Naive thymus-derived CD8-positive, alpha-beta T cell (primary cell): ENCODE measurements around the gene PFAS. TPM values are rescaled to one million over a fixed set of nuclear protein-coding genes. Genes with fewer than 3 reads are reported as not detected.
A peak's percentile ranks its signal among the peaks of the same experiment; 100 is the strongest.

Experiments used
- ATAC-seq, 2 donors: fragments of 150-1000 bp; cut with Tn5 transposase in 1 of 2; sonication (Bioruptor Pico), chemical (Tn5 transposase) in 1 of 2; 1 replicate in 1 of 2; 2 replicates in 1 of 2; pipeline ENCODE4 v1.10.0; 2021; ENCODE audit warnings: mild to moderate bottlenecking in 2 of 2, moderate library complexity in 2 of 2
- POLR2A ChIA-PET: fragments of 350-600 bp; sonication (Branson Sonifier 250); formaldehyde crosslinking; loops from one replicate; lab custom pipeline; 2021; ENCODE audit warnings: antibody characterized with exemption; lab: Charles Lee
- DNase-seq, 10 donors: peaks; one replicate each; pipeline versions ENCODE4 v3.0.0 to v3.0.0-alpha.2; 2020 to 2022
- H3K27ac Mint-ChIP-seq, 10 donors: one replicate each; pipeline ENCODE4 v1.8.0; 2020 to 2022; ENCODE audit warnings: mild to moderate bottlenecking in 10 of 10, mixed read lengths in 10 of 10, moderate library complexity in 4 of 10, inconsistent platforms in 1 of 10
- H3K27me3 Mint-ChIP-seq, 5 donors: one replicate each; pipeline ENCODE4 v1.8.0; 2021 to 2022; ENCODE audit warnings: mixed read lengths in 5 of 5
- H3K36me3 Mint-ChIP-seq, 3 donors: one replicate each; pipeline ENCODE4 v1.8.0; 2020 to 2022; ENCODE audit warnings: mixed read lengths in 3 of 3, mild to moderate bottlenecking in 2 of 3, inconsistent platforms in 1 of 3
- H3K4me1 Mint-ChIP-seq, 4 donors: one replicate each; pipeline ENCODE4 v1.8.0; 2021 to 2022; ENCODE audit warnings: mixed read lengths in 4 of 4
- H3K4me3 Mint-ChIP-seq, 10 donors: one replicate each; pipeline ENCODE4 v1.8.0; 2020 to 2022; ENCODE audit warnings: mild to moderate bottlenecking in 10 of 10, mixed read lengths in 10 of 10, moderate library complexity in 6 of 10, inconsistent platforms in 1 of 10
- H3K9me3 Mint-ChIP-seq, 9 donors: one replicate each; pipeline ENCODE4 v1.8.0; 2020 to 2022; ENCODE audit warnings: mixed read lengths in 9 of 9, mild to moderate bottlenecking in 3 of 9, inconsistent platforms in 1 of 9, moderate library complexity in 1 of 9
- polyA plus RNA-seq, 3 donors: library from polyadenylated mRNA; unstranded; fragments of 300-500 nt; fragmentation: Illumina TruSeq; gene quantifications; one replicate each; pipeline ENCODE4 v1.2.3, GENCODE V29; 2021
- total RNA-seq, 8 experiments: library from RNA in 2 of 8; stranded (reverse) in 2 of 8; gene quantifications; one replicate each; pipeline ENCODE4 v1.2.3 and lab custom pipeline; 2021 to 2026

PFAS gene
- total and polyA plus RNA-seq, 5 experiments from 2014 or later: 10.1 to 44.0 (median 20.9) TPM

DNA sequence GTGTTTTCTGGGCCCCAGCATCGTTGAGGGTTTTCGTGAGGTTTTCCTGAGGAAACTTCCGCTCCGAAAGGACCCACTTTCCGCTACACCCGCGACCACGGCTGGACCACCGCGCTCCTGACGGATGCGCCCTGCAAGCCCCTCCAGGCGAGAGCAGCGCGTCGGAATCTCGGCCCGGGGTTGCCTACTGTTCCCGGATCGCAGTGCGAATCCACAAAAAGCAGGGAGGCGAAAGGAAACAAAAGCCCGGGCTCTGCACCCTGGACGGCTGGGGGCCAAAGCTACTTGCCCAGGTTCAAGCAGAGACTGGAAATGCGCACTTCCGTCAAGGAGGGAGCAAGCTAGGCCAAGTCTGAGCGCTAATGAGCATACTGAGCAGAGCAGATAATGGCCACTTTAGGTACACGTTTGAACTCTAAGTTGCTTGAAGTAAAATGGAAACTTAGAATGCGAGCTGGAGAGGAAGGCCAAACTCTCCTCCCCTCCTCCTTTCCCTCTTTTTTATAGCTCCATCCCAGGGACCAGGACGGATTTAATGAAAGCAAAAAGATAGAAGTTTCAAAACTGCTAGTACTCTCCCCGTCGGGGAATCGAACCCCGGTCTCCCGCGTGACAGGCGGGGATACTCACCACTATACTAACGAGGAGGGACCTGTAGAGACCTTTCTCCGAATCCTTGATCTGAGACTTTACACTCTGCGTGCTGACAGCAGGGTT is 27.3 kb upstream of the PFAS start:
- Mint-ChIP-seq H3K4me3 (peak overlapping the region; percentile 91 to 99 (median 96)), H3K36me3 (peaks cover 0 to 22% (median 17%) of the 10 kb centered on the region in 3 donors), H3K27me3 (peaks cover 0 to 19% (median 0%) of the 10 kb centered on the region in 5 donors), H3K27ac (peak overlapping the region; percentile 93 to 100 (median 98)), H3K4me1 (peaks cover 36 to 63% (median 58%) of the 10 kb centered on the region in 4 donors), H3K9me3 (peaks cover 0 to 17% (median 0%) of the 10 kb centered on the region in 9 donors)
- peak; percentile 62 to 64 for ATAC-seq
- DNase-seq: peak; percentile 78 to 100 (median 94)
- POLR2A ChIA-PET: interaction anchor here (0.7 to 15.7 kb wide), 27 partner anchors 10 to 535 kb away, joined by 3 to 437 read pairs (median 12); partner anchors contain the start of genes ALOXE3, AURKB, BORCS6 and CTC1

DNA sequence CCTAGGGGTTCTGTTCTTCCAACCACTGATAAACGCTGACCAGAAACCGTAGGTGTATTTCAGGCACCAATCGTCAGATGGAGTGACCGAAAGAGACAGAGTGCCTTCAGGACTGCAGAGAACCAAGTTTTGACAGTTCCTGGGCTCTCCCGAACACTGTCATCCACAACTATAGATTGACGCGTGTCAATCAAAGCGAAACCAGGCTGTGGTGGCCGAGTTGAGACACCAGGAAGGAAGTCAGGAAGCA is 26.8 kb upstream of the PFAS start:
- POLR2A ChIA-PET: interaction anchor here (0.6 to 15.7 kb wide), 24 partner anchors 9 to 536 kb away, joined by 3 to 437 read pairs (median 22); partner anchors contain the start of genes ALOXE3, AURKB, BORCS6 and CTC1
- peaks cover 0 to 19% (median 0%) of the 10 kb centered on the region in 5 donors for H3K27me3 Mint-ChIP-seq
- H3K4me3 Mint-ChIP-seq: peak overlapping the region; percentile 91 to 99 (median 96)
- DNase-seq (peak in 3 of 10 donors; percentile 76 to 89 (median 78)), ATAC-seq (peak; percentile 40 to 44)
- H3K27ac Mint-ChIP-seq: peak overlapping the region; percentile 93 to 100 (median 98)
- peaks cover 0 to 27% (median 17%) of the 10 kb centered on the region in 3 donors for H3K36me3 Mint-ChIP-seq
- H3K9me3 Mint-ChIP-seq: peaks cover 0 to 17% (median 0%) of the 10 kb centered on the region in 9 donors
- H3K4me1 Mint-ChIP-seq: peaks cover 41 to 68% (median 62%) of the 10 kb centered on the region in 4 donors

DNA sequence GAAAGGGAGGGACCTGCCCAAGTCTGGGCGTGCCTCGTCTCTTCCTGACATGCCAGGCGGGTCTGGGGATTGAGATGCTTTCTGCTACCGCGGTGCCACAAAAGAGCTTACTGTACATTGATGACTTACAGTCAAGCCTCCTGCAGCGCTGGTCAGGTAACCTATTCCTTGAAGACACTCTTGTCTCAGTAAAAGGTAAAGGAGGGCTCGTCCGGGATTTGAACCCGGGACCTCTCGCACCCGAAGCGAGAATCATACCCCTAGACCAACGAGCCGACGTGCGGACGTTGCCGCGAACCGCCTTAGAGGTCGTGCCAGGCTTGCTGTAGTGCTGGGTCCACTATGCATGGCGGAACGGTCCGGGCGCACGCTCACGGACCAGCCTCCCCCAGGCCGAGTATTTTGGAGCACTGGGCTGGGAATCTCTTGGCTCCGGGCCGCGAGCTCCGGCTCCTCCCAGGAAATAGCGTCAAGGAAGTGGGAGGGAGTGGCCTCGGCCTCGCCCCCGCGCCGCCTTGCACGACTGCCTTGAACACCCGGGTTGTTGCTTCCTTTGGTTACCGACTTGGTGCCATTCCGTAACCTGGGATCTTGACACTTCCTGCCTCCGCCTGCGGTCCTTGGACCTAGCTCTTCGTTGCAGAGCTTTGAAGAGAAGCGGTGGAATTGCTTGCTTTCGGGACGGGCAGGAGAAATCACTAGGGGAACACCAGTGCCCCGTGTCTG is 26.3 kb upstream of the PFAS start:
- Mint-ChIP-seq H3K4me3 (peak overlapping the region; percentile 91 to 99 (median 96)), H3K9me3 (peaks cover 0 to 17% (median 0%) of the 10 kb centered on the region in 9 donors), H3K4me1 (peaks cover 43 to 72% (median 66%) of the 10 kb centered on the region in 4 donors), H3K36me3 (peaks cover 0 to 32% (median 22%) of the 10 kb centered on the region in 3 donors), H3K27me3 (peaks cover 0 to 19% (median 0%) of the 10 kb centered on the region in 5 donors), H3K27ac (peak overlapping the region; percentile 93 to 100 (median 98))
- POLR2A ChIA-PET: interaction anchor here (0.6 to 15.7 kb wide), 20 partner anchors 13 to 537 kb away, joined by 3 to 437 read pairs (median 30); partner anchors contain the start of genes ALOXE3, AURKB, BORCS6 and CTC1
- ATAC-seq (peak; percentile 45 to 47), DNase-seq (peak; percentile 80 to 96 (median 90))

DNA sequence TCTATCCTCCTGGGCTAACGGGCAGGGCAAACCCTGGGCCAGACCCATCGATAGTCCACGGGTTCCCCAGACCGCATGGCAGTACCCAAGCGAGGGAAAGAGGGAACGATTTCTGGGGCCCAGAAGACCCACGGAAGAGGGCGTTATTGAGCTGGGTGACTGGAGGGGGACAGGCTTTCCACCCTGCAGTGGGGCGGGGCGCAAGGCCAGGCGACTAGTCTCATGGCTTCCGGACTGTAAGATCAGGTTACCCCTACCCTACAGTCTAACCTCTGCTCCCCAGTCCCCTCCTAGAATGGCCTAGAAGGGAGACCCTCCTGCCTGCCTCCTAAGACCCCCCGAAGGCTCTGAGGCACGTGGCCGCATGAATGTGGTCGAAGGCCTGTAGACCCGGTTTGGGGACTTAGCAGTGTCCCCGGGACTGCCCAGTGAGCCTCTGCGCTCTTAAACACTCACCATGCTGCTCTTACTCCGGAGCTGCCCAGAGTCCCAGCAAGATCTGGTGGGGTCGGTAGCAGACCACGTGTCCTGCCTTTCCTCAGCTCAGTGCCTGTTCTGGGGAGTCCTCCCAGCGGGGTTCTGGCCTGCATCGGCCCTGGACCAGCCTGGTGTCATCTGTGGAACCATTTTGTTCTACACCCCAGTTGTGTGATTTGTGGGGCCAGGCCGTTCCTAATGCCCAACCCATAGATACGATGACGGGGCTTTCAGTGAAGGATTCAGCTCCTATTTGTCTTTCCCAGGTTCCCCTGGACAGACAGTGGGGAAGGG is 25.5 kb upstream of the PFAS start:
- peak overlapping the region; percentile 91 to 99 (median 96) for H3K4me3 Mint-ChIP-seq
- DNase-seq (peak in 7 of 10 donors; percentile 27 to 74 (median 38)), ATAC-seq (peak in 1 of 2 donors; percentile 5)
- H3K36me3 Mint-ChIP-seq: peaks cover 0 to 39% (median 26%) of the 10 kb centered on the region in 3 donors
- POLR2A ChIA-PET: interaction anchor here (0.7 to 15.7 kb wide), 21 partner anchors 10 to 153 kb away, joined by 3 to 437 read pairs (median 27); partner anchors contain the start of genes ALOXE3, AURKB, BORCS6 and CTC1
- peak overlapping the region; percentile 93 to 100 (median 98) for H3K27ac Mint-ChIP-seq
- peaks cover 0 to 17% (median 0%) of the 10 kb centered on the region in 9 donors for H3K9me3 Mint-ChIP-seq
- peaks cover 43 to 73% (median 65%) of the 10 kb centered on the region in 4 donors for H3K4me1 Mint-ChIP-seq
- H3K27me3 Mint-ChIP-seq: peaks cover 0 to 19% (median 0%) of the 10 kb centered on the region in 5 donors

DNA sequence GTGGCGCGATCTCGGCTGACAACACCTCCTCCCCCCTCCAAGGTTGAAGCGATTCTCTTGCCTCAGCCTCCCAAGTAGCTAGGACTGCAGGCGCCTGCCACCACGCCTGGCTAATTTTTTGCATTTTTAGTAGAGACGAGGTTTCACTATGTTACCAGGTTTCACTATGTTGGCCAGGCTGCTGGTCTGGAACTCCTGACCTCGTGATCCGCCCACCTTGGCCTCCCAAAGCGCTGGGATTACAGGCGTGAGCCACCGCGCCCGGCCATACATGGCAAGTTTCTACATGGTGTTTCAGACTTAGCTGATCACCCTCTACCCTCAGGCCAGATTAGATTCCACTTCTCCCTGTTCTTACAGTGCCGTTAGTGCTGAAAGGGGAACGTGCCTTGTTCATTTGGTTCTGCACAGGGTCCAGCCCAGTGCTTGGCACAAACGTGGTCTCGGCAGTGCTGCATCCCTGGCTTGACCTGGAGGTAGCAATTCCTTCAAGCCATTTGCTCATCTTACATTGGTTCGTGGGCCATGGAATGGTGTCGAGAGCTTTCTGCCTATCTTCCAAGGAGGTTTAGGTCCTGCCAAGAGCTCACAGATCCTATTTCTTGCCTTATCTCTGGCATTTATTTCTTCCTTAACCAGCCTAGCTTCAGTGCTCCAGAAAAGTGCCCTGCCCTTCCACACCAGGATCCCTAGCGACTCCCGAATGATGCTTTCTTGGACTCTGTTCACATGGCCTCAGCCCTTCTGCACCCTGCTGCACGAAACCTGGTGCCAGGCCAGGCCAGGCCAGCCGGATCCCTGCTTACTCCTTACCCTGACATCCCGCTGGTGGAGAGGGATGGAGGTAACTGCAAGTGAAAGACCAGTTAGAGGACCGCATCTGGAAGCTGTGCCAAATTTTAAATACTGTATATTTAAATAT is 23.9 kb upstream of the PFAS start:
- DNase-seq (peak in 1 of 10 donors; percentile 14), ATAC-seq (no peak)
- H3K36me3 Mint-ChIP-seq: peaks cover 7 to 53% (median 37%) of the 10 kb centered on the region in 3 donors
- POLR2A ChIA-PET: interaction anchor here (0.7 to 15.7 kb wide), 12 partner anchors 11 to 404 kb away, joined by 3 to 437 read pairs (median 48); partner anchors contain the start of genes ALOXE3, AURKB, BORCS6 and CTC1
- peak overlapping the region in 9 of 10 donors; percentile 50 to 99 (median 63) for H3K4me3 Mint-ChIP-seq
- peaks cover 0 to 19% (median 0%) of the 10 kb centered on the region in 5 donors for H3K27me3 Mint-ChIP-seq
- H3K9me3 Mint-ChIP-seq: peaks cover 0 to 17% (median 0%) of the 10 kb centered on the region in 9 donors
- H3K27ac Mint-ChIP-seq: peak overlapping the region; percentile 83 to 100 (median 98)
- H3K4me1 Mint-ChIP-seq: peaks cover 50 to 85% (median 60%) of the 10 kb centered on the region in 4 donors

DNA sequence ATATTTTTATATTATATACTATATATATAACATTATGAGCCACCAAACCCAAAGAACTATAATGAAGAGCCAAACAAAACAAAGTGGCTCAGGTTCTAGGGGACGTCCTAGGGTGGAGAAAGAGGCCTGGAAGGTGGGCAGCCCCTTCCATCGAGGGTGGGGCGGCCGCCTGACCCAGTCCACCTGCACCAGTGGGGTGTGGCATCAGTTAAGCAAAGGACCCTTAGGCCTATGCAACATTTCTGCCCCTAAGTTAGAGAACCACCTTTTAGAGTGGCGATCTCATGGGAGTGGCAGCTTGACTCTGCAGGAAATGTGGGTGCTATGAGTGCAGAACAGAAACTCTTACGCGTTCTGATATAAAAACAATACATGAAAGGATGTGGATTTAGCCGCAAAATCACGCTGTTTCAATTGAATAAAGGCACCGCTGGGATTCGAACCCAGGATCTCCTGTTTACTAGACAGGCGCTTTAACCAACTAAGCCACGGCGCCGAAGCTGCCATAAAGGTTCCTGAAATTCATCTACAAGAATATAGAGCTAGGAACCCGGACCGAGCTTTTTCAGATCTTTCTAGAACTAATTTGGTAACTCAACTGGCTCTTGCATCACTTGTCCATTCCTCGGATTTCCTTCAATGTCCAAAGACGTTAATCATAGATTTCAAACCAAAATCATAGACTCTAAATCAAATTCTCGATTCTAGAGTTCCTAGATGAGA is 23.1 kb upstream of the PFAS start:
- peaks cover 47 to 80% (median 57%) of the 10 kb centered on the region in 4 donors for H3K4me1 Mint-ChIP-seq
- peak overlapping the region; percentile 13 to 82 (median 56) for H3K4me3 Mint-ChIP-seq
- peaks cover 0 to 14% (median 0%) of the 10 kb centered on the region in 9 donors for H3K9me3 Mint-ChIP-seq
- H3K27ac Mint-ChIP-seq: peak overlapping the region; percentile 65 to 96 (median 90)
- ATAC-seq (peak in 1 of 2 donors; percentile 19), DNase-seq (peak in 9 of 10 donors; percentile 30 to 84 (median 81))
- peaks cover 0 to 14% (median 0%) of the 10 kb centered on the region in 5 donors for H3K27me3 Mint-ChIP-seq
- peaks cover 11 to 57% (median 37%) of the 10 kb centered on the region in 3 donors for H3K36me3 Mint-ChIP-seq
- POLR2A ChIA-PET: interaction anchor here (1.0 to 15.7 kb wide), 11 partner anchors 9 to 106 kb away, joined by 3 to 437 read pairs (median 8); partner anchors contain the start of genes AURKB, BORCS6, CTC1 and PER1

DNA sequence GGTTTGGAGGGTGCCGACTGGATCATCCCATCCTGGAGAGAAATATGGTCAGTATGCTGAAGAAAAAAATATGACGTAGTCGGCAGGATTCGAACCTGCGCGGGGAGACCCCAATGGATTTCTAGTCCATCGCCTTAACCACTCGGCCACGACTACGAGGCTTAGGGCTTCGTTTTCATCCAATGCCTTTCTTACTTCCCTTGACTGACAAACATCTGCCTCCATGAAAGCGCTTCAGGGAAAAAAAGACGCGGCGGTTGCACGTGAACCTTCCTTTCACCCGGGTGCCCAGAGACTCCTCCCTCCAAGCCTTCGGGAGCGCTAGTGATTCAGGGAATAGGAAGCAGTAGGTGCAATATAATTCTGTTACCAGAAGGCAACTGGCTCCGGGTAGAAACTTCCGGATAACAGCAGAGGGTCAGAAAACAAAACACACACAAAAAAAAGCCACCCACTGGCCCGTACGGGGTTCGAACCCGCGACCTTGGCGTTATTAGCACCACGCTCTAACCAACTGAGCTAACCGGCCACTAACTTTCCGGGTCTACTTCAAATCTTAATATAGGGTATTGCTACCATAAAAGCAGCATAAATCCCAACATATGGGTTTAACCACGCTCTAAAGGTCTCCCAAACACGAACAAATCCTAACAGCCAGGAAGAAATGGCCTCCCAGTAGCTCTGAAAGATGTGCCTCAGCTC is 22.4 kb upstream of the PFAS start:
- DNase-seq: peak in 3 of 10 donors; percentile 26 to 43 (median 38)
- peak overlapping the region; percentile 65 to 96 (median 90) for H3K27ac Mint-ChIP-seq
- peaks cover 0 to 10% (median 0%) of the 10 kb centered on the region in 5 donors for H3K27me3 Mint-ChIP-seq
- no peak for ATAC-seq
- peaks cover 0 to 10% (median 0%) of the 10 kb centered on the region in 9 donors for H3K9me3 Mint-ChIP-seq
- POLR2A ChIA-PET: interaction anchor here (1.0 to 15.7 kb wide), 10 partner anchors 8 to 107 kb away, joined by 3 to 437 read pairs (median 6); partner anchors contain the start of genes BORCS6, CTC1, PER1 and PFAS
- peaks cover 43 to 74% (median 55%) of the 10 kb centered on the region in 4 donors for H3K4me1 Mint-ChIP-seq
- H3K4me3 Mint-ChIP-seq: peak overlapping the region; percentile 13 to 82 (median 56)
- H3K36me3 Mint-ChIP-seq: peaks cover 16 to 61% (median 37%) of the 10 kb centered on the region in 3 donors

DNA sequence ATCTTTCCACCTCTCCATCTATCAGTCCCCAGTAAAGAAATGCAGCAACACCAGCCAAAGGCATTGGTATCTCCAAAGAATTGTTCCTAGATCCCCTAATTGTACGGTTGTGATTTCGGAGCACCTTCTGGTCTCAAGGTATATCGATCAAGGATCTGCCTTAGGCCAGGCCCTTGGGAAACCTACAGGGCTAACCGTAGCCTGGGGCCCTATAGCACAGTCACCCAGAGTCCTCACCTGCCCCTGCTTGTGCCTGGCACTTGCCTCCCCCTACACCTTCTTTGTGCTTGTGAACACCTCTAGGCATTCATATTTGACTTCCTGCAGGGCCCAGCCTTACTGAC is 21.9 kb upstream of the PFAS start:
- Mint-ChIP-seq H3K4me1 (peaks cover 41 to 69% (median 51%) of the 10 kb centered on the region in 4 donors), H3K27ac (peak overlapping the region; percentile 65 to 96 (median 90)), H3K36me3 (peaks cover 16 to 65% (median 34%) of the 10 kb centered on the region in 3 donors), H3K27me3 (peaks cover 0 to 7% (median 0%) of the 10 kb centered on the region in 5 donors), H3K9me3 (peaks cover 0 to 8% (median 0%) of the 10 kb centered on the region in 9 donors), H3K4me3 (peak overlapping the region in 7 of 10 donors; percentile 2 to 82 (median 56))
- POLR2A ChIA-PET: interaction anchor here (1.0 to 15.7 kb wide), 4 partner anchors 19 to 68 kb away, joined by 3 to 437 read pairs (median 210); partner anchors contain the start of genes BORCS6, CTC1, PFAS and SLC25A35
- DNase-seq (no peak), ATAC-seq (no peak)

DNA sequence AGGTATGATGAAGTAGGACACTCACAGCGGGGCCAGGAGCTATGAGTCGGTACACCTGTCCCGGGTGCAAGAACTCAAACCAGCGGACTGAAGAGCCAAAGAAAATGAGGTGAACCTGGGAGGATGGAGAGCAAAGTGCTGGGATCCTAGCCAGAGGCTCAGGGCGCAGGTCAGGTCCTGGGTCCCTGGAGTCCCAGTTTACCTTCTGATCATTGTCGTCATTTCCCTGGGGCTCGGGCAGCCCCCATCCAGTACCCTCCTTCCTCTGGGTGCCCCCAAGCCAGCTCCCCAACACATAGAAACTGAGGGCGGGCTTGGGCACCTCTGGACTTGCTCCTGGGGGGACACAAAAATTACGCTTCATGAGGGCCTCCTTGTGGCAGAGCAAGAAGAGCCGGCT is 17.4 kb upstream of the PFAS start:
- no peaks in the 10 kb centered on the region for H3K27me3 Mint-ChIP-seq

More for the DNA sequence above, 17.4 kb upstream of the PFAS start:
- Mint-ChIP-seq H3K9me3 (no peaks in the 10 kb centered on the region), H3K36me3 (peaks cover 16 to 96% (median 39%) of the 10 kb centered on the region in 3 donors), H3K27ac (peak overlapping the region in 3 of 10 donors; percentile 2 to 53 (median 3)), H3K4me3 (peak overlapping the region in 1 of 10 donors; percentile 60), H3K4me1 (peaks cover 10 to 39% (median 31%) of the 10 kb centered on the region in 4 donors)
- ATAC-seq (no peak), DNase-seq (no peak)
- POLR2A ChIA-PET: interaction anchor here (1.2 to 13.7 kb wide), 3 partner anchors 10 to 69 kb away, joined by 3 to 437 read pairs (median 4); partner anchors contain the start of genes CTC1 and PFAS
